GM23338 (cell line): Measurements from ENCODE around the gene SIRPB2. TPM values are rescaled to one million over a fixed set of nuclear protein-coding genes. Genes with fewer than 3 reads are reported as not detected.

Experiments used
- EZH2 ChIP-seq: fragments of 200-600 bp; sonication (generic); IDR thresholded peaks from one replicate; pipeline ENCODE4 v1.8.0; 2017; ENCODE audit warnings: antibody characterized with exemption, mild to moderate bottlenecking, low read depth; ENCODE audit not compliant: unreplicated experiment
- EZH2phosphoT487 ChIP-seq: fragments of 200-600 bp; sonication (generic); IDR thresholded peaks from one replicate; pipeline ENCODE4 v1.8.1; 2018; ENCODE audit warnings: antibody characterized with exemption; ENCODE audit not compliant: unreplicated experiment
- STAT1 ChIP-seq: IDR thresholded peaks from one replicate; pipeline ENCODE4 v1.6.1; 2016; ENCODE audit warnings: antibody characterized with exemption; ENCODE audit not compliant: unreplicated experiment
- ZNF331 ChIP-seq: fragments of 250-450 bp; sonication (Bioruptor Pico); IDR thresholded peaks from 2 replicates; pipeline ENCODE4 v1.5.0; 2020; ENCODE audit warnings: low read depth, mild to moderate bottlenecking, moderate library complexity
- polyA plus RNA-seq: library from polyadenylated mRNA; unstranded; fragments of >200 nt; fragmentation: Nextera tagmentation; extraction: Ambion mirVana; gene quantifications from 2 replicates; pipeline ENCODE4 v1.2.1, GENCODE V29; 2016
- total RNA-seq: library from RNA; depleted of rRNA; stranded (reverse); fragments of >200 nt; shearing (Covaris generic); gene quantifications from 2 replicates; pipeline ENCODE4 v1.2.3, GENCODE V29; 2014
- TF ChIP-seq, protein P1 (sequence below): fragments of 250-450 bp; sonication (Bioruptor Pico); IDR thresholded peaks from 2 replicates; pipeline ENCODE4 v1.5.0; 2020; ENCODE audit warnings: mild to moderate bottlenecking, moderate library complexity
- TF ChIP-seq, protein P2 (sequence below): IDR thresholded peaks from 2 replicates; pipeline ENCODE4 v1.6.1; 2016; ENCODE audit warnings: antibody characterized with exemption
- TF ChIP-seq, protein P3 (sequence below): IDR thresholded peaks from one replicate; pipeline ENCODE4 v1.6.1; 2018; ENCODE audit warnings: antibody characterized with exemption; ENCODE audit not compliant: unreplicated experiment

The SIRPB2 gene
- total and polyA plus RNA-seq, 2 experiments from 2014 or later = 0.29 TPM; not detected in 1

DNA sequence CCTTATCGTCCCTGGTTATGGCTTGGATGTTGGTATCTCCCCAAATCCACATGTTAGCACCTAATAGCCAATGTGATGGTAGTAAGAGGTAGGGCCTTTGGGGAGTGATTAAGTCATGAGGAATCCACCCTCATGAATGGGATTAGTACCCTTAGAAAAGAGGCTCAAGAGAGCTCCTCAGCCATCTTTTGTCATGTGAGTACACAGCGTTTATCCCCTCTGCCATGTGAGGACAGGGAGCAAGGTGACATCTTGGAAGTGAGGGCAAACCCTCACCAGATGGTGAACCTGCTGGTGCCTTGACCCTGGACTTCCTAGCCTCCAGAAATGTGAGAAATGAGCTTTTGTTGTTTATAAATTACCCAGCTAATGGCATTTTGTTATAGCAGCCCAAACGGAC, 16.1 kb upstream of the SIRPB2 start (continued):
- TF ChIP-seq, protein P1, sequence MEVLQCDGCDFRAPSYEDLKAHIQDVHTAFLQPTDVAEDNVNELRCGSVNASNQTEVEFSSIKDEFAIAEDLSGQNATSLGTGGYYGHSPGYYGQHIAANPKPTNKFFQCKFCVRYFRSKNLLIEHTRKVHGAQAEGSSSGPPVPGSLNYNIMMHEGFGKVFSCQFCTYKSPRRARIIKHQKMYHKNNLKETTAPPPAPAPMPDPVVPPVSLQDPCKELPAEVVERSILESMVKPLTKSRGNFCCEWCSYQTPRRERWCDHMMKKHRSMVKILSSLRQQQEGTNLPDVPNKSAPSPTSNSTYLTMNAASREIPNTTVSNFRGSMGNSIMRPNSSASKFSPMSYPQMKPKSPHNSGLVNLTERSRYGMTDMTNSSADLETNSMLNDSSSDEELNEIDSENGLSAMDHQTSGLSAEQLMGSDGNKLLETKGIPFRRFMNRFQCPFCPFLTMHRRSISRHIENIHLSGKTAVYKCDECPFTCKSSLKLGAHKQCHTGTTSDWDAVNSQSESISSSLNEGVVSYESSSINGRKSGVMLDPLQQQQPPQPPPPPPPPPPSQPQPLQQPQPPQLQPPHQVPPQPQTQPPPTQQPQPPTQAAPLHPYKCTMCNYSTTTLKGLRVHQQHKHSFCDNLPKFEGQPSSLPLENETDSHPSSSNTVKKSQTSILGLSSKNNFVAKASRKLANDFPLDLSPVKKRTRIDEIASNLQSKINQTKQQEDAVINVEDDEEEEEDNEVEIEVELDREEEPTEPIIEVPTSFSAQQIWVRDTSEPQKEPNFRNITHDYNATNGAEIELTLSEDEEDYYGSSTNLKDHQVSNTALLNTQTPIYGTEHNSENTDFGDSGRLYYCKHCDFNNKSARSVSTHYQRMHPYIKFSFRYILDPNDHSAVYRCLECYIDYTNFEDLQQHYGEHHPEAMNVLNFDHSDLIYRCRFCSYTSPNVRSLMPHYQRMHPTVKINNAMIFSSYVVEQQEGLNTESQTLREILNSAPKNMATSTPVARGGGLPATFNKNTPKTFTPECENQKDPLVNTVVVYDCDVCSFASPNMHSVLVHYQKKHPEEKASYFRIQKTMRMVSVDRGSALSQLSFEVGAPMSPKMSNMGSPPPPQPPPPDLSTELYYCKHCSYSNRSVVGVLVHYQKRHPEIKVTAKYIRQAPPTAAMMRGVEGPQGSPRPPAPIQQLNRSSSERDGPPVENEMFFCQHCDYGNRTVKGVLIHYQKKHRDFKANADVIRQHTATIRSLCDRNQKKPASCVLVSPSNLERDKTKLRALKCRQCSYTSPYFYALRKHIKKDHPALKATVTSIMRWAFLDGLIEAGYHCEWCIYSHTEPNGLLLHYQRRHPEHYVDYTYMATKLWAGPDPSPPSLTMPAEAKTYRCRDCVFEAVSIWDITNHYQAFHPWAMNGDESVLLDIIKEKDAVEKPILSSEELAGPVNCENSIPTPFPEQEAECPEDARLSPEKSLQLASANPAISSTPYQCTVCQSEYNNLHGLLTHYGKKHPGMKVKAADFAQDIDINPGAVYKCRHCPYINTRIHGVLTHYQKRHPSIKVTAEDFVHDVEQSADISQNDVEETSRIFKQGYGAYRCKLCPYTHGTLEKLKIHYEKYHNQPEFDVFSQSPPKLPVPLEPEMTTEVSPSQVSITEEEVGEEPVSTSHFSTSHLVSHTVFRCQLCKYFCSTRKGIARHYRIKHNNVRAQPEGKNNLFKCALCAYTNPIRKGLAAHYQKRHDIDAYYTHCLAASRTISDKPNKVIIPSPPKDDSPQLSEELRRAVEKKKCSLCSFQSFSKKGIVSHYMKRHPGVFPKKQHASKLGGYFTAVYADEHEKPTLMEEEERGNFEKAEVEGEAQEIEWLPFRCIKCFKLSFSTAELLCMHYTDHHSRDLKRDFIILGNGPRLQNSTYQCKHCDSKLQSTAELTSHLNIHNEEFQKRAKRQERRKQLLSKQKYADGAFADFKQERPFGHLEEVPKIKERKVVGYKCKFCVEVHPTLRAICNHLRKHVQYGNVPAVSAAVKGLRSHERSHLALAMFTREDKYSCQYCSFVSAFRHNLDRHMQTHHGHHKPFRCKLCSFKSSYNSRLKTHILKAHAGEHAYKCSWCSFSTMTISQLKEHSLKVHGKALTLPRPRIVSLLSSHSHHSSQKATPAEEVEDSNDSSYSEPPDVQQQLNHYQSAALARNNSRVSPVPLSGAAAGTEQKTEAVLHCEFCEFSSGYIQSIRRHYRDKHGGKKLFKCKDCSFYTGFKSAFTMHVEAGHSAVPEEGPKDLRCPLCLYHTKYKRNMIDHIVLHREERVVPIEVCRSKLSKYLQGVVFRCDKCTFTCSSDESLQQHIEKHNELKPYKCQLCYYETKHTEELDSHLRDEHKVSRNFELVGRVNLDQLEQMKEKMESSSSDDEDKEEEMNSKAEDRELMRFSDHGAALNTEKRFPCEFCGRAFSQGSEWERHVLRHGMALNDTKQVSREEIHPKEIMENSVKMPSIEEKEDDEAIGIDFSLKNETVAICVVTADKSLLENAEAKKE (CRISPR knock-in tag) = no peak
- TF ChIP-seq ZNF331 = no peak
- no peak for TF ChIP-seq STAT1
- TF ChIP-seq, protein P2, sequence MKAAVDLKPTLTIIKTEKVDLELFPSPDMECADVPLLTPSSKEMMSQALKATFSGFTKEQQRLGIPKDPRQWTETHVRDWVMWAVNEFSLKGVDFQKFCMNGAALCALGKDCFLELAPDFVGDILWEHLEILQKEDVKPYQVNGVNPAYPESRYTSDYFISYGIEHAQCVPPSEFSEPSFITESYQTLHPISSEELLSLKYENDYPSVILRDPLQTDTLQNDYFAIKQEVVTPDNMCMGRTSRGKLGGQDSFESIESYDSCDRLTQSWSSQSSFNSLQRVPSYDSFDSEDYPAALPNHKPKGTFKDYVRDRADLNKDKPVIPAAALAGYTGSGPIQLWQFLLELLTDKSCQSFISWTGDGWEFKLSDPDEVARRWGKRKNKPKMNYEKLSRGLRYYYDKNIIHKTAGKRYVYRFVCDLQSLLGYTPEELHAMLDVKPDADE = no peak
- no peak for TF ChIP-seq EZH2
- no peak for TF ChIP-seq EZH2phosphoT487
- TF ChIP-seq, protein P3, sequence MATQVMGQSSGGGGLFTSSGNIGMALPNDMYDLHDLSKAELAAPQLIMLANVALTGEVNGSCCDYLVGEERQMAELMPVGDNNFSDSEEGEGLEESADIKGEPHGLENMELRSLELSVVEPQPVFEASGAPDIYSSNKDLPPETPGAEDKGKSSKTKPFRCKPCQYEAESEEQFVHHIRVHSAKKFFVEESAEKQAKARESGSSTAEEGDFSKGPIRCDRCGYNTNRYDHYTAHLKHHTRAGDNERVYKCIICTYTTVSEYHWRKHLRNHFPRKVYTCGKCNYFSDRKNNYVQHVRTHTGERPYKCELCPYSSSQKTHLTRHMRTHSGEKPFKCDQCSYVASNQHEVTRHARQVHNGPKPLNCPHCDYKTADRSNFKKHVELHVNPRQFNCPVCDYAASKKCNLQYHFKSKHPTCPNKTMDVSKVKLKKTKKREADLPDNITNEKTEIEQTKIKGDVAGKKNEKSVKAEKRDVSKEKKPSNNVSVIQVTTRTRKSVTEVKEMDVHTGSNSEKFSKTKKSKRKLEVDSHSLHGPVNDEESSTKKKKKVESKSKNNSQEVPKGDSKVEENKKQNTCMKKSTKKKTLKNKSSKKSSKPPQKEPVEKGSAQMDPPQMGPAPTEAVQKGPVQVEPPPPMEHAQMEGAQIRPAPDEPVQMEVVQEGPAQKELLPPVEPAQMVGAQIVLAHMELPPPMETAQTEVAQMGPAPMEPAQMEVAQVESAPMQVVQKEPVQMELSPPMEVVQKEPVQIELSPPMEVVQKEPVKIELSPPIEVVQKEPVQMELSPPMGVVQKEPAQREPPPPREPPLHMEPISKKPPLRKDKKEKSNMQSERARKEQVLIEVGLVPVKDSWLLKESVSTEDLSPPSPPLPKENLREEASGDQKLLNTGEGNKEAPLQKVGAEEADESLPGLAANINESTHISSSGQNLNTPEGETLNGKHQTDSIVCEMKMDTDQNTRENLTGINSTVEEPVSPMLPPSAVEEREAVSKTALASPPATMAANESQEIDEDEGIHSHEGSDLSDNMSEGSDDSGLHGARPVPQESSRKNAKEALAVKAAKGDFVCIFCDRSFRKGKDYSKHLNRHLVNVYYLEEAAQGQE = no peak
